Stomach (tissue), 9 donors: ENCODE data around the gene FOXJ2. TPM values are rescaled to one million over a fixed set of nuclear protein-coding genes. Genes with fewer than 3 reads are reported as not detected.
"Not testable (repeated sequence)": the region's sequence is repeated elsewhere in the genome, so short reads cannot be mapped to it uniquely, and the experiment has no call there.

Experiments used
- DNase-seq, 2 donors: peaks; one replicate each; pipeline versions ENCODE4 v3.0.0 to v3.0.0-alpha.2; 2013 to 2019
- H3K27ac ChIP-seq, 5 donors: fragments of 200-600 bp in 4 of 5; sonication (generic) in 4 of 5; one replicate each; pipeline ENCODE4 v1.5.1; 2013 to 2019; ENCODE audit warnings: mild to moderate bottlenecking in 1 of 5, moderate library complexity in 1 of 5
- H3K27me3 ChIP-seq, 3 donors: fragments of 200-600 bp; sonication (generic); one replicate each; pipeline ENCODE4 v1.5.1; 2017 to 2019; ENCODE audit warnings: mixed run types in 1 of 3
- H3K36me3 ChIP-seq, 4 donors: fragments of 200-600 bp; sonication (generic); 1 replicate in 3 of 4; 2 replicates in 1 of 4; pipeline ENCODE4 v1.5.1; 2016 to 2019
- H3K4me1 ChIP-seq, 4 donors: fragments of 200-600 bp; sonication (generic); one replicate each; pipeline ENCODE4 v1.5.1; 2016 to 2019
- H3K4me3 ChIP-seq, 4 donors: fragments of 200-600 bp; sonication (generic) in 3 of 4; one replicate each; pipeline ENCODE4 v1.5.1; 2016 to 2019; ENCODE audit warnings: mild to moderate bottlenecking in 1 of 4
- H3K9me3 ChIP-seq, 4 donors: fragments of 200-600 bp; sonication (generic); one replicate each; pipeline ENCODE4 v1.5.1; 2016 to 2019
- EP300 ChIP-seq: sonication (generic); formaldehyde crosslinking; IDR thresholded peaks from one replicate; pipeline ENCODE4 v1.6.1; 2017; ENCODE audit warnings: antibody characterized with exemption
- POLR2A ChIP-seq, 4 donors: fragments of 450-650 bp; IDR thresholded peaks; one replicate each; pipeline ENCODE4 v1.6.1; 2016; ENCODE audit warnings: antibody characterized with exemption in 4 of 4, control low read depth in 2 of 4, mild to moderate bottlenecking in 1 of 4, moderate library complexity in 1 of 4
- POLR2AphosphoS5 ChIP-seq, 3 donors: sonication (generic); formaldehyde crosslinking; IDR thresholded peaks; one replicate each; pipeline ENCODE4 v1.6.1; 2016; ENCODE audit warnings: antibody characterized with exemption in 3 of 3
- WGBS, 5 donors: extraction: QIAGEN DNeasy Blood & Tissue Kit in 3 of 5; methylation state at CpG; one replicate each; pipeline versions ENCODE4 v1.1.5 to v1.1.7; 2013 to 2018; 5-methylcytosine and 5-hydroxymethylcytosine counted together
- intact Hi-C: fragments of 100-400 bp; cut with DNase I; formaldehyde crosslinking; loops from one replicate; pipeline ENCODE4 v1.15.1; 2023; ENCODE audit warnings: low total_unique reads
- polyA plus RNA-seq, 3 donors: library from polyadenylated mRNA; stranded (reverse); fragments of 200-250 nt; gene quantifications; one replicate each; pipeline ENCODE4 v1.2.3, GENCODE V29; 2013
- total RNA-seq, 5 donors: library from RNA; depleted of rRNA; stranded (reverse); fragments of >200 nt; gene quantifications; one replicate each; pipeline versions ENCODE4 v1.1.0 to v1.2.3, GENCODE V29; 2014 to 2016
- TF ChIP-seq, protein P1 (sequence below), 7 experiments: fragments of 450-650 bp in 4 of 7; fragments of 200-600 bp in 3 of 7; sonication (generic) in 3 of 7; IDR thresholded peaks; one replicate each; pipeline ENCODE4 v1.5.1; 2016 to 2019; ENCODE audit warnings: antibody characterized with exemption in 7 of 7, control low read depth in 2 of 7, mild to moderate bottlenecking in 1 of 7
- donor health status: healthy with polysubstance abuse.
- donor health status: Bipolar disorder and iron deficiency.
- donor health status: healthy.

FOXJ2 gene
- total and polyA plus RNA-seq, 8 donors: 4.5 to 25.2 (median 14.6) TPM

DNA sequence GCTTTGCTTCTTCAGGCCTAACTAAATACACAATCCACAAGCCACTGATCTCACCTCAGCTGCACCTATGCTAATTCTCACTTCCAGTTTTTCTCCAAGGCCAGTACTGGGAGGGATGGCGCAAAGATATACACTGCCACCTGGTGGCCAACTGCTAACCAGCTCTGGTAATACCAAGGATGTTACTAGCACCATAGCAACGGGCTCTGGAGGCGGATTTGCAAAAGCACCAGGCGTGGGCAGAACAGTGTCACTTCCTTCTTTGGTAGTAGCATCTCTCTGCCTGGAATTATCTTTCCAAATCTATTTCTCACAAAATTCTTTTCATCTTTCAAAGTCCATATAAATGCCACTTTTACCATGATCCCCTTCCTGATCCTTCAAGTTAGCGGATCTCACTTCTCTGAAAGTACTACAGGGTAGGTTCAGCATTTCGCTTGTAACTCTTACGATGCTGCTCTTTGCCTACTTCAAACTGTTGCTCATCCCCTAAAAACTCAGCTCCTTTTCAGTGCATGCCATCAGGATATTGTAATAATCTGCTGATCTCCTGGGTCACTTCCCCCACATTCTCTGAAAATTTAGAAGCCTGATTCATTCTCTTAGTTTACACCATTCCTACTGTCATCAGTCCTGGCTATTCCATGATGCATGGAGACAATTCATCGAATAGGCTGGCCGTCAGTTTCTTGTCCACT lies 37.1 kb upstream of the FOXJ2 start:
- H3K4me3 ChIP-seq: no peak overlapping the region
- peak overlapping the region; percentile 10 to 77 (median 66) for H3K27ac ChIP-seq
- intact Hi-C loops: loop anchor here (10.0 kb wide), 1 partner anchor 131 kb away; no protein-coding TSS in a partner anchor
- H3K4me1 ChIP-seq: peaks cover 0 to 34% (median 2%) of the 10 kb centered on the region in 4 donors
- H3K36me3 ChIP-seq: no peaks in the 10 kb centered on the region
- TF ChIP-seq POLR2A (IDR thresholded peaks at IDR 0.05) (no peak), POLR2AphosphoS5 (IDR thresholded peaks at IDR 0.05) (peak in 1 of 3 donors; percentile 49)
- TF ChIP-seq, protein P1, sequence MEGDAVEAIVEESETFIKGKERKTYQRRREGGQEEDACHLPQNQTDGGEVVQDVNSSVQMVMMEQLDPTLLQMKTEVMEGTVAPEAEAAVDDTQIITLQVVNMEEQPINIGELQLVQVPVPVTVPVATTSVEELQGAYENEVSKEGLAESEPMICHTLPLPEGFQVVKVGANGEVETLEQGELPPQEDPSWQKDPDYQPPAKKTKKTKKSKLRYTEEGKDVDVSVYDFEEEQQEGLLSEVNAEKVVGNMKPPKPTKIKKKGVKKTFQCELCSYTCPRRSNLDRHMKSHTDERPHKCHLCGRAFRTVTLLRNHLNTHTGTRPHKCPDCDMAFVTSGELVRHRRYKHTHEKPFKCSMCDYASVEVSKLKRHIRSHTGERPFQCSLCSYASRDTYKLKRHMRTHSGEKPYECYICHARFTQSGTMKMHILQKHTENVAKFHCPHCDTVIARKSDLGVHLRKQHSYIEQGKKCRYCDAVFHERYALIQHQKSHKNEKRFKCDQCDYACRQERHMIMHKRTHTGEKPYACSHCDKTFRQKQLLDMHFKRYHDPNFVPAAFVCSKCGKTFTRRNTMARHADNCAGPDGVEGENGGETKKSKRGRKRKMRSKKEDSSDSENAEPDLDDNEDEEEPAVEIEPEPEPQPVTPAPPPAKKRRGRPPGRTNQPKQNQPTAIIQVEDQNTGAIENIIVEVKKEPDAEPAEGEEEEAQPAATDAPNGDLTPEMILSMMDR (IDR thresholded peaks at IDR 0.05): peak in 6 of 7 experiments; percentile 45 to 89 (median 81)
- H3K27me3 ChIP-seq: no peaks in the 10 kb centered on the region
- H3K9me3 ChIP-seq: peaks cover 0 to 6% (median 2%) of the 10 kb centered on the region in 4 donors
- DNase-seq: peak; percentile 73 to 91
- 35 to 43% (median 39%) methylated on average over 9 of the region's 9 CpGs for WGBS, 5 donors

GRCh38 chr12:8000827-8001226 lies 31.7 kb upstream of the FOXJ2 start:
- 79 to 92% (median 86%) methylated on average over 3 of the region's 3 CpGs for WGBS, 5 donors
- H3K4me3 ChIP-seq, H3K9me3 ChIP-seq, intact Hi-C loops, H3K4me1 ChIP-seq, DNase-seq, H3K36me3 ChIP-seq, H3K27ac ChIP-seq, H3K27me3 ChIP-seq: not testable (repeated sequence)

DNA sequence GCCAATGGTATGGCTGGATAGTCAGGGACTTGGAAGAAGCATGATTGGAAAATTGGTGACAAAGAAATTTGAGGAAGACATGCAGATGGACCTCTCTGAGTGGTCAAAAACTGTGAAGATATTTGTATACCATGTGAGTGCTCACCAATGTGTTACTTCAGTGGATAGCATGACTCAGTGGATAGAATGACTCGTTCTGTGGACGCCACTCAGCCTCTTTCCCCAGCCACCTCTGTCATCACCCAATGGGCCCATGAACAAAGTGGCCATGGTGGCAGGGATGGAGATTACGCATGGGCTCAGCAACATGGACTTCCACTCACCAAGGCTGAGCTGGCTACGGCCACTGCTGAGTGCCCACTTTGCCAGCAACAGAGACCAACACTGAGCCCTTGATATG lies 31.0 kb upstream of the FOXJ2 start:
- H3K36me3 ChIP-seq, H3K9me3 ChIP-seq, intact Hi-C loops, H3K4me1 ChIP-seq, H3K27ac ChIP-seq, H3K27me3 ChIP-seq, H3K4me3 ChIP-seq, DNase-seq: not testable (repeated sequence)
- WGBS, 5 donors: 81 to 93% (median 89%) methylated on average over 3 to 4 of the region's 4 CpGs

DNA sequence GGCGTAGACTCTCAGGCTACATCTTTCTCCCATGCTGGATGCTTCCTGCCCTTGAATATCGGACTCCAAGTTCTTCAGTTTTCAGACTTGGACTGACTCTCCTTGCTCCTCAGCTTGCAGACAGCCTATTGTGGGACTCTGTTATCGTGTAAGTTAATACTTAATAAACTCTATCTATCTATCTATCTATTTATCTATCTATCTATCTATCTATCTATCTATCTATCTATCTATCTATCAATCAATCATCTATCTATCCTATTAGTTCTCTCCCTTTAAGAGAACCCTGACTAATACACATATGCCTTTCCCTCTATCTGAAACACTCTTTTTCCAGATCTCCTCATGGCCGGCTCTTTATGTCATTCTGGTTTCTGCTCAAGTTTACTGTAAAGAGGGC lies 27.6 kb upstream of the FOXJ2 start:
- H3K4me1 ChIP-seq, H3K4me3 ChIP-seq, DNase-seq, H3K27ac ChIP-seq, H3K9me3 ChIP-seq, H3K36me3 ChIP-seq, H3K27me3 ChIP-seq, intact Hi-C loops: not testable (repeated sequence)
- 88 to 96% (median 96%) methylated on average over 4 of the region's 4 CpGs for WGBS, 5 donors

GRCh38 chr12:8011331-8011730 lies 21.2 kb upstream of the FOXJ2 start:
- H3K4me1 ChIP-seq: no peaks in the 10 kb centered on the region
- TF ChIP-seq EP300: no peak
- peak in 1 of 3 donors; percentile 54 for TF ChIP-seq POLR2AphosphoS5 (IDR thresholded peaks at IDR 0.05)
- no peaks in the 10 kb centered on the region for H3K36me3 ChIP-seq
- H3K27me3 ChIP-seq: peaks cover 0 to 40% (median 0%) of the 10 kb centered on the region in 3 donors
- H3K9me3 ChIP-seq: no peaks in the 10 kb centered on the region
- H3K4me3 ChIP-seq: no peak overlapping the region
- intact Hi-C loops: no loop called here
- DNase-seq: peak in 1 of 2 donors; percentile 47
- WGBS, 5 donors: 28 to 62% (median 37%) methylated on average over 7 of the region's 7 CpGs
- peak overlapping the region in 1 of 5 donors; percentile 54 for H3K27ac ChIP-seq

GRCh38 chr12:8012651-8013309 lies 19.7 kb upstream of the FOXJ2 start:
- intact Hi-C loops: no loop called here
- no peaks in the 10 kb centered on the region for H3K9me3 ChIP-seq
- H3K36me3 ChIP-seq: no peaks in the 10 kb centered on the region
- TF ChIP-seq EP300: no peak
- TF ChIP-seq, protein P1 (IDR thresholded peaks at IDR 0.05): no peak
- no peak for TF ChIP-seq POLR2AphosphoS5 (IDR thresholded peaks at IDR 0.05)
- no peak for TF ChIP-seq POLR2A (IDR thresholded peaks at IDR 0.05)
- no peak for DNase-seq
- peaks cover 2 to 54% (median 4%) of the 10 kb centered on the region in 3 donors for H3K27me3 ChIP-seq
- WGBS, 5 donors: 84 to 93% (median 93%) methylated on average over 7 of the region's 7 CpGs
- no peaks in the 10 kb centered on the region for H3K4me1 ChIP-seq
- no peak overlapping the region for H3K4me3 ChIP-seq
- no peak overlapping the region for H3K27ac ChIP-seq
